ENCODE results near the gene SAPCD2. TPM values are rescaled to one million over a fixed set of nuclear protein-coding genes. Genes with fewer than 3 reads are reported as not detected.

Gene SAPCD2
- total RNA-seq, 2 experiments from 2014 or later: 13.5 to 13.7 TPM

- POLR2A ChIA-PET: interaction anchor here (0.9 to 2.5 kb wide), 4 partner anchors 8 to 152 kb away, joined by 3 to 12 read pairs (median 6); no protein-coding TSS in a partner anchor
- no peak for TF ChIP-seq CTCF (IDR thresholded peaks at IDR 0.05)
- intact Hi-C loops (cut with micrococcal nuclease): no loop called here
- Mint-ChIP-seq H3K27ac (peak overlapping the region; percentile 91), H3K9me3 (no peaks in the 10 kb centered on the region), H3K4me1 (ENCODE audit: low read depth) (peaks cover 36% of the 10 kb centered on the region), H3K27me3 (no peaks in the 10 kb centered on the region), H3K4me3 (peak overlapping the region; percentile 86), H3K36me3 (ENCODE audit: low read depth) (peaks cover 4% of the 10 kb centered on the region)
- DNase-seq (no peak), ATAC-seq (no peak)
- CTCF ChIA-PET: interaction anchor here (0.6 to 2.6 kb wide), 5 partner anchors 8 to 359 kb away, joined by 3 to 17 read pairs (median 4); partner anchors contain the start of genes NPDC1 and RNF224
Measured at GRCh38 chr9:137088121-137088520, 17.8 kb upstream of the SAPCD2 start.

- Mint-ChIP-seq H3K27me3 (no peaks in the 10 kb centered on the region), H3K9me3 (no peaks in the 10 kb centered on the region), H3K4me1 (ENCODE audit: low read depth) (peaks cover 36% of the 10 kb centered on the region), H3K4me3 (peak overlapping the region; percentile 86), H3K36me3 (ENCODE audit: low read depth) (peaks cover 6% of the 10 kb centered on the region), H3K27ac (peak overlapping the region; percentile 91)
- POLR2A ChIA-PET: interaction anchor here (0.9 to 2.5 kb wide), 8 partner anchors 8 to 153 kb away, joined by 3 to 12 read pairs (median 6); partner anchors contain the start of genes SAPCD2 and UAP1L1
- no peak for TF ChIP-seq CTCF (IDR thresholded peaks at IDR 0.05)
- DNase-seq (peak; percentile 56), ATAC-seq (no peak)
- intact Hi-C loops (cut with micrococcal nuclease): no loop called here
- CTCF ChIA-PET: interaction anchor here (0.6 to 3.2 kb wide), 13 partner anchors 8 to 359 kb away, joined by 3 to 17 read pairs (median 4); partner anchors contain the start of genes ABCA2, NPDC1 and RNF224
Measured at GRCh38 chr9:137087409-137087925, 17.1 kb upstream of the SAPCD2 start.

- DNase-seq (peak; percentile 100), ATAC-seq (peak; percentile 86)
- H3K4me1 Mint-ChIP-seq (ENCODE audit: low read depth): peaks cover 38% of the 10 kb centered on the region
- ChIA-PET POLR2A (interaction anchor here (0.6 to 2.2 kb wide), 19 partner anchors 8 to 293 kb away, joined by 3 to 12 read pairs (median 3); partner anchors contain the start of genes ANAPC2, SAPCD2, SSNA1 and UAP1L1), CTCF (interaction anchor here (1.0 to 3.2 kb wide), 12 partner anchors 9 to 150 kb away, joined by 3 to 17 read pairs (median 4); partner anchors contain the start of genes ABCA2, SAPCD2 and UAP1L1)
- TF ChIP-seq CTCF (IDR thresholded peaks at IDR 0.05): no peak
- peak within 1 kb of the TSS; percentile 90 for H3K4me3 Mint-ChIP-seq
- H3K27me3 Mint-ChIP-seq: no peaks in the 10 kb centered on the region
- H3K36me3 Mint-ChIP-seq (ENCODE audit: low read depth): peaks cover 10% of the 10 kb centered on the region
- intact Hi-C loops (cut with micrococcal nuclease): no loop called here
- H3K9me3 Mint-ChIP-seq: no peaks in the 10 kb centered on the region
- peak within 1 kb of the TSS; percentile 94 for H3K27ac Mint-ChIP-seq
Measured at GRCh38 chr9:137086531-137087408, 16.4 kb upstream of the SAPCD2 start, which contains the start of gene MAN1B1. Gene MAN1B1, plus strand, starts transcription at chr9:137086985. Its CDS starts 15 bp downstream, at chr9:137087000.

GRCh38 chr9:137085920-137086530 is 15.7 kb upstream of the SAPCD2 start:
- Mint-ChIP-seq H3K27ac (peak overlapping the region; percentile 94), H3K36me3 (ENCODE audit: low read depth) (peaks cover 13% of the 10 kb centered on the region), H3K4me1 (ENCODE audit: low read depth) (peaks cover 39% of the 10 kb centered on the region), H3K4me3 (peak overlapping the region; percentile 90), H3K9me3 (no peaks in the 10 kb centered on the region), H3K27me3 (no peaks in the 10 kb centered on the region)
- ATAC-seq (no peak), DNase-seq (peak; percentile 57)
- ChIA-PET CTCF (interaction anchor here (1.0 to 3.2 kb wide), 10 partner anchors 9 to 151 kb away, joined by 4 to 17 read pairs (median 6); partner anchors contain the start of genes ABCA2, SAPCD2 and UAP1L1), POLR2A (interaction anchor here (0.6 to 2.2 kb wide), 16 partner anchors 8 to 292 kb away, joined by 3 to 12 read pairs (median 3); partner anchors contain the start of genes SAPCD2 and UAP1L1)
- no peak for TF ChIP-seq CTCF (IDR thresholded peaks at IDR 0.05)
- intact Hi-C loops (cut with micrococcal nuclease): no loop called here
